H1 (cell line): ENCODE results near the gene HES7. TPM values are rescaled to one million over a fixed set of nuclear protein-coding genes. Genes with fewer than 3 reads are reported as not detected.

Experiments used
- ATF3 ChIP-seq: IDR thresholded peaks from 2 replicates; pipeline ENCODE4 v1.6.1; 2011; ENCODE audit warnings: low read depth, mild to moderate bottlenecking, low read length; ENCODE audit not compliant: insufficient read depth
- BRCA1 ChIP-seq: IDR thresholded peaks from 2 replicates; pipeline ENCODE4 v1.6.1; 2012; ENCODE audit warnings: low read depth, low read length, improper control_type of control experiment
- CHD1 ChIP-seq: IDR thresholded peaks from 2 replicates; pipeline ENCODE4 v1.6.1; 2012; ENCODE audit warnings: low read depth, low read length, improper control_type of control experiment
- CTBP2 ChIP-seq: IDR thresholded peaks from 2 replicates; pipeline ENCODE4 v1.7.0; 2011; ENCODE audit warnings: borderline replicate concordance, mild to moderate bottlenecking, moderate library complexity, mixed read lengths, low read length; ENCODE audit not compliant: insufficient read depth, insufficient read length
- CTCF ChIP-seq, 3 experiments: IDR thresholded peaks; 1 replicate in 2 of 3; 2 replicates in 1 of 3; pipeline versions ENCODE4 v1.5.1 to v1.6.1; 2011; ENCODE audit warnings: low read length in 3 of 3, mild to moderate bottlenecking in 3 of 3, inconsistent platforms in 2 of 3, low read depth in 1 of 3, moderate library complexity in 1 of 3; ENCODE audit not compliant: insufficient read depth in 1 of 3; ENCODE audit errors: control extremely low read depth in 1 of 3
- FOSL1 ChIP-seq: IDR thresholded peaks from 2 replicates; pipeline ENCODE4 v1.6.1; 2011; ENCODE audit warnings: mild to moderate bottlenecking, low read depth, low read length, moderate library complexity; ENCODE audit not compliant: insufficient read depth
- GABPA ChIP-seq: IDR thresholded peaks from 2 replicates; pipeline ENCODE4 v1.6.1; 2011; ENCODE audit warnings: mild to moderate bottlenecking, low read length, moderate library complexity, borderline replicate concordance; ENCODE audit not compliant: insufficient read depth
- KDM1A ChIP-seq: fragments of 200-600, 300-600 bp; sonication (generic); IDR thresholded peaks from 2 replicates; pipeline ENCODE4 v1.7.1; 2016; ENCODE audit warnings: mild to moderate bottlenecking, low read length, borderline replicate concordance
- KDM4A ChIP-seq: IDR thresholded peaks from one replicate; pipeline ENCODE4 v1.7.1; 2012; ENCODE audit warnings: low read depth, mild to moderate bottlenecking, moderate library complexity, low read length, inconsistent platforms; ENCODE audit not compliant: severe bottlenecking
- KDM5A ChIP-seq: fragments of 200-600 bp; IDR thresholded peaks from 2 replicates; pipeline ENCODE4 v1.7.1; 2012; ENCODE audit warnings: mild to moderate bottlenecking, low read length, inconsistent platforms, mixed read lengths
- MAX ChIP-seq: IDR thresholded peaks from 2 replicates; pipeline ENCODE4 v1.6.1; 2012; ENCODE audit warnings: inconsistent platforms
- NANOG ChIP-seq: IDR thresholded peaks from 2 replicates; pipeline ENCODE4 v1.6.1; 2011; ENCODE audit warnings: low read length, low read depth, mild to moderate bottlenecking, inconsistent platforms; ENCODE audit not compliant: insufficient read depth, poor library complexity, severe bottlenecking
- NRF1 ChIP-seq: IDR thresholded peaks from 2 replicates; pipeline ENCODE4 v1.6.1; 2011; ENCODE audit warnings: mild to moderate bottlenecking, low read depth, low read length, improper control_type of control experiment
- POLR2A ChIP-seq, 2 experiments: IDR thresholded peaks; 1 replicate in 1 of 2; 2 replicates in 1 of 2; pipeline ENCODE4 v1.6.1; 2011; ENCODE audit warnings: low read depth in 2 of 2, low read length in 2 of 2, mild to moderate bottlenecking in 2 of 2; ENCODE audit errors: control extremely low read depth in 1 of 2
- RNF2 ChIP-seq: fragments of 200-900, 300-1000 bp; sonication (generic); IDR thresholded peaks from 2 replicates; pipeline ENCODE4 v1.7.1; 2016; ENCODE audit warnings: borderline replicate concordance, low read depth, mild to moderate bottlenecking, antibody characterized with exemption, low read length; ENCODE audit not compliant: poor library complexity, severe bottlenecking; ENCODE audit errors: missing control alignments
- SP1 ChIP-seq: IDR thresholded peaks from 2 replicates; pipeline ENCODE4 v1.6.1; 2011; ENCODE audit warnings: low read depth, low read length
- SRF ChIP-seq: IDR thresholded peaks from 2 replicates; pipeline ENCODE4 v1.6.1; 2011; ENCODE audit warnings: mild to moderate bottlenecking, low read depth, low read length, moderate library complexity
- SUZ12 ChIP-seq: fragments of 200-600 bp; sonication (generic); IDR thresholded peaks from 2 replicates; pipeline ENCODE4 v1.6.1; 2012; ENCODE audit warnings: mild to moderate bottlenecking, inconsistent platforms, low read length, moderate library complexity, mixed read lengths
- TBP ChIP-seq: IDR thresholded peaks from 2 replicates; pipeline ENCODE4 v1.6.1; 2011; ENCODE audit warnings: low read depth, low read length, improper control_type of control experiment
- ZNF274 ChIP-seq: IDR thresholded peaks from 2 replicates; pipeline ENCODE4 v1.7.0; 2012; ENCODE audit warnings: low read length, borderline replicate concordance; ENCODE audit errors: extremely low read depth
- polyA plus RNA-seq, 7 experiments: library from polyadenylated mRNA; depleted of rRNA in 3 of 7; stranded (reverse) in 5 of 7; unstranded in 2 of 7; fragments of >200 nt in 5 of 7; fragments of 200-250 nt in 2 of 7; gene quantifications; 1 replicate in 5 of 7; 2 replicates in 1 of 7; 4 replicates in 1 of 7; pipeline versions ENCODE4 v1.2.1 to v1.2.3, GENCODE V29; 2011 to 2013; ENCODE audit warnings: missing spikeins in 2 of 7, mixed read lengths in 2 of 7
- total RNA-seq: library from RNA; stranded (reverse); fragmentation: NEBNext Ultra II Directional; extraction: Animal tissue kit (Norgen Biotek cat#: 25700); gene quantifications from 2 replicates; pipeline ENCODE4 v1.2.1, GENCODE V29; 2021

The HES7 gene
- total and polyA plus RNA-seq, 2 of the 8 experiments (the other 6 are each of a cell fraction or from before 2014, with no cell fraction given): 0.20 to 0.32 TPM

- TF ChIP-seq CTBP2 (no peak), BRCA1 (no peak), TBP (no peak), ATF3 (no peak), FOSL1 (no peak), CTCF (IDR thresholded peaks at IDR 0.05; ENCODE audit: control extremely low read depth in 1 of 3, insufficient read depth in 1 of 3, low read depth in 1 of 3, low read length in 3 of 3) (no peak), GABPA (no peak), CHD1 (no peak), SP1 (no peak), KDM4A (peak; percentile 68), MAX (peak; percentile 91), ZNF274 (no peak), POLR2A (IDR thresholded peaks at IDR 0.05; ENCODE audit: control extremely low read depth in 1 of 2, low read depth in 2 of 2, low read length in 2 of 2) (no peak), RNF2 (peak; percentile 60), SRF (no peak), KDM5A (no peak), NANOG (no peak), SUZ12 (peak; percentile 63), NRF1 (no peak), KDM1A (no peak)
These were observed 51.0 kb downstream of the HES7 start (continued) for GRCh38 chr17:8072729-8073461.
